Stimulated activated CD8-positive, alpha-beta memory T cell treated with anti-CD3 and anti-CD28 coated beads, Interleukin-7, amount 100 ng/mL, for 24 hours (primary cell): ENCODE results near the gene LRRC38.
"Not testable (repeated sequence)": the region's sequence is repeated elsewhere in the genome, so short reads cannot be mapped to it uniquely, and the experiment has no call there.

Experiments used
- DNase-seq: peaks from one replicate; pipeline ENCODE4 v3.0.0-alpha.2; 2020; ENCODE audit warnings: low read depth

Gene LRRC38

DNA sequence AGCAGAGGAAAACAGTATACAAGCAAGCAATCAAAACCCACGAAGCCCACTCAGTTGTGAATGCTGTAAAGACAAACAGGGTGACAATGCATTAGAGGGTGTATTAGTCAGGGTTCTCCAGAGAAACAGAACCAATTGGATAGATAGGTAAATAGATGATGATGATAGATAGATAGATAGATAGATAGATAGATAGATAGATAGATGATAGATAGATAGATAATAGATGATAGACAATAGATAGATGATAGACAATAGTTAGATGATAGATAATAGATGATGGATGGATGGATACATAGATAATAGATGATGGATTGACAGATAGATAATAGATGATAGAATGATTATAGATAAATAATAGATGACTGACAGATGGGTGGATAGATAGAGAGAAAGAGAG, 48.3 kb downstream of the LRRC38 start:
- DNase-seq: no peak

DNA sequence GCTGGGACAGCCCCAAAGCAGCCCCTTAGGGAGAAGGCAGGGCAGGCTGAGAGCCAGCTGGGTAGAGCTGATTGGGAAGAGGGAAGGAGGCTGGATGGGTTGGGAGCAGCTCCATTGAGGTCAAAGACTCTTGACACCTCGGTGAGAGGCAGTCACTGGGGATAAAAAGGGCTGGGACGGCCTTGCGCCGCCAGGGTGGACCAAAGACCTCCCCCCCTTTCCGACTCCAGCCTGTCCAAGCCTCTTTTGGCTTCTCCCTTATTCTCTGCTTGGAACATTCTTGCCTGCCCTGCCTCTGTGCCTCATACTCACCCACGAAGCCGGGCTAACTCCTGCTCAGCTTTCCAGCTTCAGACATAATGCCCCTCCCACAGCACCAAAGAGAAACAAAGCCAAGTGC, 51.1 kb downstream of the LRRC38 start:
- no peak for DNase-seq

DNA sequence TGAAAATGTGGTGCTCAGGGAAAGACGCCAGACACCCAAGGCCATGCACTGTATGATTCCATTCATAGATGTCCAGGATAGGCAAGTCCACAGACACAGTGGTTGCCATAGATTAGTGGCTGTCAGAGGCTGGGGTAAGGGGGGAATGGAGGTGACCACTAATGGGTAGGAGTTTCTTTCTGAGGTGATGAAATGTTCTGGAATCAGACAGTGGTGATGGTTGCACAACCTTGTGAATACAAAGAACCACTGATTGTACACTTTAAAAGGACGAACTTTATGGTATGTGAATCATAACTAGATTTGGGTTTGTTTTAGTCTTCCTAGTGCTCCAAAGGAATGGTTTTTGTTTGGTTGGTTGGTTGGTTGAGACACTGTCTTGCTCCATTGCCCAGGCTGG, 51.8 kb downstream of the LRRC38 start:
- no peak for DNase-seq

DNA sequence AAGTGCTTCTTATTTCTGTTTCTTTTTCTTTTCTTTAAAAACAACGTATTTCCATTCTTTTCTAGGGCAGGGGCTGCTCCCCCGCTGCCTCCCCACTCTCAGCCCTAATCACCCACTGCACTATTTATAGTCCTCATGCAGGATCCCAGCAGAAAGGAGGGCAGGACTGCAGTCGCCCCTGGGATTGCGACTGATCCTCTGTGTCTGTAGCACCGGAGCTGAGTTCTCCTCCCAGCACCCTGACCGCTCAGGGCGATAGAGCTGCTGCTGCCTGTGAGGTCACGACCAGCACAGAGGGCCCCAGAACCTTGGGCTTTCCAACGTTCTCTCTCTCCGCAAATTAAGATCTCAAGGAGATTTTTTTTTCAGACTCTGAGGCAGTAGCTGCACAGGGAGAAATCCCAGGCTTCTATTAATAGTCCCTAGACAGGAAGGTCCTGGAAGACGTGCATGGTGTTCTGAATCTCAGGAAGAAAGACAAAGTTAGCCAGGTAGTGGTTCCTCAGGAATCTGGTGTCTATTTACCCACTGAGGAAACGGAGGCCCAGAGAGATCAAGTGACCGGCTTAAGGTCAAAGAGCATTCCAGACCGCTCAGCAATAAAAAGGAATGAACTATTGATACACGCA, 56.8 kb downstream of the LRRC38 start:
- DNase-seq: no peak

GRCh38 chr1:13451399-13451965, 62.3 kb downstream of the LRRC38 start:
- no peak for DNase-seq

GRCh38 chr1:13450204-13450603, 63.6 kb downstream of the LRRC38 start:
- DNase-seq: no peak

- DNase-seq: no peak
Observed at GRCh38 chr1:13443335-13443979, 70.3 kb downstream of the LRRC38 start.

DNA sequence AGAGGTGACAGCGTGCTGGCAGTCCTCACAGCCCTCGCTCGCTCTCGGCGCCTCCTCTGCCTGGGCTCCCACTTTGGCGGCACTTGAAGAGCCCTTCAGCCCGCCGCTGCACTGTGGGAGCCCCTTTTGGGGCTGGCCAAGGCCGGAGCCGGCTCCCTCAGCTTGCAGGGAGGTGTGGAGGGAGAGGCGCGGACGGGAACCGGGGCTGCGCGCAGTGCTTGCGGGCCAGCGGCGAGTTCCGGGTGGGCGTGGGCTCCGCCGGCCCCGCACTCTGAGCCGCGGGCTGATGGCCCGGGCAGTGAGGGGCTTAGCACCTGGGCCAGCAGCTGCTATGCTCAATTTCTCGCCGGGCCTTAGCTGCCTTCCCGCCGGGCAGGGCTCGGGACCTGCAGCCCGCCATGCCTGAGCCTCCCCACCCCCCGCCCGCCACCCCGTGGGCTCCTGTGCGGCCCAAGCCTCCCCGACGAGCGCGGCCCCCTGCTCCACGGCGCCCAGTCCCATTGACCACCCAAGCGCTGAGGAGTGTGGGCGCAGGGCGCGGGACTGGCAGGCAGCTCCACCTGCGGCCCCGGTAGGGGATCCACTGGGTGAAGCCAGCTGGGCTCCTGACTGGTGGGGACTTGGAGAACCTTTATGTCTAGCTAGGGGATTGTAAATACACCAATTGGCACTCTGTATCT, 74.6 kb downstream of the LRRC38 start:
- DNase-seq: not testable (repeated sequence)

DNA sequence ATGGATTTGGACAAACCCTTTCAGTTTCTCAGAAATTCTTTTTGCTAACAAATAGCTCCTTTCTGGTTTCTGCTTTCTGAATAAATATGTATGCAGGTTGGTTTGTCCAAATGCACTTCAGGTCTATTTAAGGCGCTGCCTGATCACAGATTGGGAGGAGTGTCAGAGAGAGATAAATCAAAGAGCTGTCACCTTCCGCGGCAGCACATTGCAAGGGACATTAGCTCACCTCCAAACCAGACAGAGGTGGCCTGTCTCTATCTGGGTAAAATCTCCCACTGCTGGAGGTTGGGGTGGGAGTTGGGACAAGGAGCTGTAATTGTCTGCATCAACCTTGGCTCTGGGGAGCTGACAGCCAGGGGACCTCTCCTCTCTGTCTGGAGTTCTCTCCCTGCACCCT, 78.3 kb downstream of the LRRC38 start:
- DNase-seq: no peak

DNA sequence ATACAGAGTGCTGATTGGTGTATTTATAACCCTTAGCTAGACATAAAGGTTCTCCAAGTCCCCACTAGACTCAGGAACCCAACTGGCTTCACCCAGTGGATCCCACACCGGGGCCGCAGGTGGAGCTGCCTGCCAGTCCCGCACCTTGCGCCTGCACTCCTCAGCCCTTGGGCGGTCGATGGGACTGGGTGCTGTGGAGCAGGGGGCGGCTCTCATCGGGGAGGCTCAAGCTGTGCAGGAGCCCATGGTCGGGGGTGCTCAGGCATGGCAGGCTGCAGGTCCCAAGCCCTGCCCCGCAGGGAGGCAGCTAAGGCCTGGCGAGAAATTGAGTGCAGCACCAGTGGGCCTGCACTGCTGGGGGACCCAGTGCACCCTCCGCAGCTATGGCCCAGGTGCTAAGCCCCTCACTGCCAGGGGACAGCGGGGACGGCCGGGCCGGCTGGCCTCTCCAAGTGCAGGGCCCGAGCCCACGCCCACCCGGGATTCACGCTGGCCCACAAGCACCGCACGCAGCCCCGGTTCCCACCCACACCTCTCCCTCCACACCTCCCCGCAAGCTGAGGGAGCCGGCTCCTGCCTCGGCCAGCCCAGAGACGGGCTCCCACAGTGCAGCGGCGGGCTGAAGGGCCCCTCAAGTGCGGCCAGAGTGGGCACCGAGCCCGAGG, 80.0 kb downstream of the LRRC38 start:
- not testable (repeated sequence) for DNase-seq

DNA sequence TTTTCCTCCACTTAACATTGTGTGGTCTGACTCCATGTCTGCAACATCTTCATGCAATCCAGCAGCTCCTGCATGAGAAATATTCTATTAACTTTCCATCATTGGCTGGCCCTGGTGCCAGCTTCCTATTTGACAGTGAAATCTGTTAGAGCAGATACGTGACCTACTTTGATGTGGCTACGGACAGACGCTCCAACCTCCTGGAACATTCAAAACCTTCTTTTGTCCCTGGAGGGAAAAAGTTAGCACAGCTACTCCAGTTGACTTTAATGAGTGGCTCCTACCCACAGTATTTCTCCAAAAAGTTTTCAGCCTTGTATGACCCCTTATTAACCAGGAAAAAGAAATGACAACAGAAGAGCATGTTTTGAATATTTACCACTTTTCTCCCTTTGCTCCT, 81.6 kb downstream of the LRRC38 start:
- DNase-seq: no peak

- DNase-seq: no peak
Observed at GRCh38 chr1:13430495-13430894, 83.3 kb downstream of the LRRC38 start.
